Measurements from ENCODE around the gene ZNF525.

ZNF525 gene

DNA sequence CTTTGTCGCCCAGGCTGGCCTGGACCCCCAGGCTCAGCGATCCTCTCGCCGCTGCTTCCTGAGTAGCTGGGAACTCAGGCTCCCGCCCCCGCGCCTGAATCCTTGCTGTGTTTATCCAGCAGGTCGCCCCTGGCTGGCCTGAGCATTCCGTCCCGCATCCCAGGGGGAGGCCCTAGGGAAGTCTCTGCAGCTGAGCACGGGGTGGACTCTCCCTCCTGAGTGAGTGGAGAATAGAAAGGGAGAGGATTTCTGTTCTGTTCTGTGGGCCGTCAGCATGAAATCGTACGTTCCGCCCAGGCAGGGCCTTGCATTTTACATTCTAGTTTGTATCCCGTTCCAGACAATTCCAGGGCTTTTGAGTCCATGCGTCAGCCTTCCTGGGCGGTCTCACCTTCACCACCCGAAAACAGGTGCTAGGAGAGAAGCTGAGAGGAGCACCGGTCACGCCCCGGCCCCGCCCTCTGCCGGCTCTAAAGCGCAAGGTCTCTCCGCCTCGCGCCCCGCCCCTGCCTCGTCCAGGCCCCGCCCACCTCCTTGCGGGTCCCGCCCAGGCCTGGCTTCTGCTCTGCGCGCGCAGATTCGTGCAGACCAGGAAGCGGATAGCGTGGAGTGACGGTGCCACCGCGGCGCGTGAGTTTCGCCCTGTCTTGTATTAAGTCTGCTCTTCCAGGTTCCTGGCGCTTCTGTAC, 66.0 kb downstream of the ZNF525 start, which contains the start of gene ZNF761:
Gene ZNF761 (plus strand): TSS at position 586 of the 689 bp plus-strand sequence. CDS start 15,285 bp downstream, outside the sequence.
- peaks cover 9% of the 10 kb centered on the region for H3K4me1 ChIP-seq (ENCODE audit: control insufficient read depth, insufficient read depth, low read length, poor library complexity, severe bottlenecking)
- H3K36me3 ChIP-seq (ENCODE audit: control insufficient read depth, insufficient read depth, low read length) = peaks cover 26% of the 10 kb centered on the region
- H3K9me3 ChIP-seq (ENCODE audit: control insufficient read depth, low read length) = no peaks in the 10 kb centered on the region
- 1 to 3% methylated on average over 34 to 41 of the region's 46 CpGs for WGBS, 2 experiments (ENCODE audit: insufficient coverage in 2 of 2)
- peak within 1 kb of the TSS; percentile 41 for H3K27ac ChIP-seq (ENCODE audit: low read depth, low read length, severe bottlenecking)
- H3K4me3 ChIP-seq (ENCODE audit: extremely low read depth, insufficient read depth, low read length, poor library complexity, severe bottlenecking) = peak within 1 kb of the TSS; percentile 76

DNA sequence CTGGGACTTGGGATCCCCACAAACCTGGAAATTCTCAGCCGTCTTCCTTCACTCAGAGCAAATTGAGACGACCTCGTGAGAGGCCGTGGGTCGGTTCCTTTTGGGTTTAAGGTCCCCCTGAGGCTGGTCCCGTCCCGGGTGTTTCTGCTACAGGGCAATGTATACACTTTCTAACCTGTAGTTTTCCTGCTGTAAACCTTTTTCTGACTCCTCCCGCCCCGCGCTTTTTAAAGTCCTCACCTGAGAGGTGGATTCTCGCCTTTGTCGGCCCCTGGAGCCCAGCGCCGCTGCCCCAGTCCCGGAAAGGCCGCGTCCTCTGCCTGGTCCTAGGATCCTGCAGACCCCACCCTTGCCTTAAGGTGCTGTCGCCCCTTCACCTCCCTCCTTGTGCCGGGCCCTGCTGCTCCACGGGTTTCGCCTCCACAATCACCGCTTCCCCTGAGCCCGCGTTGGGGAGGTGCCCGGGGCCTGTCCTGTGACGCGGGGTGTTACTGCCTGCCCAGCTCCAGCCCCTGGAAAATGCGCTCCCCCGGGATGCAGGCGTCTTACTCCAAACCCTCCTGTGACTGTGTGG, 66.7 kb downstream of the ZNF525 start:
- H3K36me3 ChIP-seq (ENCODE audit: control insufficient read depth, insufficient read depth, low read length) = peaks cover 30% of the 10 kb centered on the region
- H3K9me3 ChIP-seq (ENCODE audit: control insufficient read depth, low read length) = no peaks in the 10 kb centered on the region
- peak overlapping the region; percentile 76 for H3K4me3 ChIP-seq (ENCODE audit: extremely low read depth, insufficient read depth, low read length, poor library complexity, severe bottlenecking)
- H3K27ac ChIP-seq (ENCODE audit: low read depth, low read length, severe bottlenecking) = no peak overlapping the region
- peaks cover 9% of the 10 kb centered on the region for H3K4me1 ChIP-seq (ENCODE audit: control insufficient read depth, insufficient read depth, low read length, poor library complexity, severe bottlenecking)
- WGBS, 2 experiments (ENCODE audit: insufficient coverage in 2 of 2) = 0 to 1% methylated on average over 26 to 29 of the region's 30 CpGs

All from mesodermal cell (in vitro differentiated cells).